Left renal cortex interstitium (tissue), 4 donors: ENCODE data around the gene PTBP2. TPM values are rescaled to one million over a fixed set of nuclear protein-coding genes. Genes with fewer than 3 reads are reported as not detected.

ENCODE experiments used
- DNase-seq, 4 donors: peaks; one replicate each; pipeline ENCODE4 v3.0.0-alpha.2; 2013; ENCODE audit warnings: low read depth in 4 of 4, low spot score in 2 of 4, missing footprints in 1 of 4
- polyA plus RNA-seq, 4 donors: library from polyadenylated mRNA; unstranded; fragments of 120-200 nt; gene quantifications; one replicate each; pipeline ENCODE4 v1.2.1, GENCODE V29; 2013; ENCODE audit not compliant: insufficient read length in 4 of 4

The PTBP2 gene
- polyA plus RNA-seq, result 10 to 100 TPM; 44.7 to 69.1 (median 49.9) TPM

- peak; percentile 62 to 86 (median 75) for DNase-seq
These were observed at the start of gene PTBP2 for GRCh38 chr1:96721416-96722160. PTBP2 (plus strand) TSS chr1:96721784; CDS start chr1:96721865, 81 bp downstream.

- DNase-seq, result no peak
These were observed 46.7 kb upstream of the PTBP2 start for GRCh38 chr1:96674915-96675314.

- DNase-seq, result no peak
These were observed 39.5 kb upstream of the PTBP2 start for GRCh38 chr1:96682056-96682455.

- DNase-seq, result no peak
These were observed 37.7 kb upstream of the PTBP2 start for GRCh38 chr1:96683931-96684330.

GRCh38 chr1:96684744-96685143 lies 36.8 kb upstream of the PTBP2 start:
- DNase-seq, result no peak

- no peak for DNase-seq
These were observed 32.8 kb upstream of the PTBP2 start for GRCh38 chr1:96688767-96689166.

- DNase-seq, result no peak
These were observed 25.6 kb upstream of the PTBP2 start for GRCh38 chr1:96695954-96696353.

GRCh38 chr1:96698342-96698983 lies 23.1 kb upstream of the PTBP2 start:
- no peak for DNase-seq

GRCh38 chr1:96703186-96703585 lies 18.4 kb upstream of the PTBP2 start:
- no peak for DNase-seq

GRCh38 chr1:96707023-96707422 lies 14.6 kb upstream of the PTBP2 start:
- DNase-seq, result no peak

- no peak for DNase-seq
These were observed 13.1 kb upstream of the PTBP2 start for GRCh38 chr1:96708482-96708881.

- DNase-seq, result no peak
These were observed 10.7 kb upstream of the PTBP2 start for GRCh38 chr1:96710708-96711477.

GRCh38 chr1:96713649-96714048 lies 7.9 kb upstream of the PTBP2 start:
- no peak for DNase-seq

GRCh38 chr1:96714881-96715280 lies 6.7 kb upstream of the PTBP2 start:
- no peak for DNase-seq

GRCh38 chr1:96715482-96715881 lies 6.1 kb upstream of the PTBP2 start:
- no peak for DNase-seq

GRCh38 chr1:96721053-96721415 lies 550 bp upstream of the PTBP2 start:
- DNase-seq, result peak in 1 of 4 donors; percentile 45

- DNase-seq, result peak; percentile 50 to 86 (median 72)
These were observed 758 bp downstream of the PTBP2 start for GRCh38 chr1:96722161-96722922.

GRCh38 chr1:96722958-96723357 lies 1.4 kb downstream of the PTBP2 start:
- DNase-seq, result peak in 1 of 4 donors; percentile 11

- no peak for DNase-seq
These were observed 1.8 kb downstream of the PTBP2 start for GRCh38 chr1:96723377-96723776.

- no peak for DNase-seq
These were observed 2.4 kb downstream of the PTBP2 start for GRCh38 chr1:96723936-96724335.

GRCh38 chr1:96727860-96728259 lies 6.3 kb downstream of the PTBP2 start:
- DNase-seq, result no peak
